Measurements from ENCODE around the gene SERTAD2.

The SERTAD2 gene

GRCh38 chr2:64646007-64646880, 7.5 kb downstream of the SERTAD2 start:
- DNase-seq: peak; percentile 69

- peak; percentile 89 for DNase-seq
Measured at GRCh38 chr2:64644458-64645382, 9.0 kb downstream of the SERTAD2 start.

- no peak for DNase-seq
Measured at GRCh38 chr2:64643838-64644457, 9.8 kb downstream of the SERTAD2 start.

- peak; percentile 45 for DNase-seq
Measured at GRCh38 chr2:64641599-64641998, 12.1 kb downstream of the SERTAD2 start.

GRCh38 chr2:64640153-64641044, 13.3 kb downstream of the SERTAD2 start:
- no peak for DNase-seq

GRCh38 chr2:64639691-64640090, 14.0 kb downstream of the SERTAD2 start:
- DNase-seq: no peak

- DNase-seq: no peak
Measured at GRCh38 chr2:64638502-64639120, 15.1 kb downstream of the SERTAD2 start.

- no peak for DNase-seq
Measured at GRCh38 chr2:64637931-64638330, 15.8 kb downstream of the SERTAD2 start.

- no peak for DNase-seq
Measured at GRCh38 chr2:64637000-64637635, 16.6 kb downstream of the SERTAD2 start.

- DNase-seq: no peak
Measured at GRCh38 chr2:64635976-64636911, 17.5 kb downstream of the SERTAD2 start.

- DNase-seq: no peak
Measured at GRCh38 chr2:64634345-64635267, 19.1 kb downstream of the SERTAD2 start.

GRCh38 chr2:64632835-64633819, 20.6 kb downstream of the SERTAD2 start:
- no peak for DNase-seq

GRCh38 chr2:64631771-64632170, 21.9 kb downstream of the SERTAD2 start:
- no peak for DNase-seq

- no peak for DNase-seq
Measured at GRCh38 chr2:64630752-64631151, 23.0 kb downstream of the SERTAD2 start.

GRCh38 chr2:64629875-64630274, 23.8 kb downstream of the SERTAD2 start:
- no peak for DNase-seq

- DNase-seq: no peak
Measured at GRCh38 chr2:64629329-64629781, 24.4 kb downstream of the SERTAD2 start.

All from NCI-H187 treated with DMSO at 0.1 percent for 48 hours (cell line).